ENCODE measurements around the gene CBARP.

Gene CBARP

GRCh38 chr19:1238369-1239303, 831 bp upstream of the CBARP start:
- no peak for DNase-seq (ENCODE audit: low read depth)

- no peak for DNase-seq (ENCODE audit: low read depth)
These were observed 662 bp downstream of the CBARP start for GRCh38 chr19:1237027-1237659.

GRCh38 chr19:1236576-1236975, 1.2 kb downstream of the CBARP start:
- DNase-seq (ENCODE audit: low read depth): no peak

DNA sequence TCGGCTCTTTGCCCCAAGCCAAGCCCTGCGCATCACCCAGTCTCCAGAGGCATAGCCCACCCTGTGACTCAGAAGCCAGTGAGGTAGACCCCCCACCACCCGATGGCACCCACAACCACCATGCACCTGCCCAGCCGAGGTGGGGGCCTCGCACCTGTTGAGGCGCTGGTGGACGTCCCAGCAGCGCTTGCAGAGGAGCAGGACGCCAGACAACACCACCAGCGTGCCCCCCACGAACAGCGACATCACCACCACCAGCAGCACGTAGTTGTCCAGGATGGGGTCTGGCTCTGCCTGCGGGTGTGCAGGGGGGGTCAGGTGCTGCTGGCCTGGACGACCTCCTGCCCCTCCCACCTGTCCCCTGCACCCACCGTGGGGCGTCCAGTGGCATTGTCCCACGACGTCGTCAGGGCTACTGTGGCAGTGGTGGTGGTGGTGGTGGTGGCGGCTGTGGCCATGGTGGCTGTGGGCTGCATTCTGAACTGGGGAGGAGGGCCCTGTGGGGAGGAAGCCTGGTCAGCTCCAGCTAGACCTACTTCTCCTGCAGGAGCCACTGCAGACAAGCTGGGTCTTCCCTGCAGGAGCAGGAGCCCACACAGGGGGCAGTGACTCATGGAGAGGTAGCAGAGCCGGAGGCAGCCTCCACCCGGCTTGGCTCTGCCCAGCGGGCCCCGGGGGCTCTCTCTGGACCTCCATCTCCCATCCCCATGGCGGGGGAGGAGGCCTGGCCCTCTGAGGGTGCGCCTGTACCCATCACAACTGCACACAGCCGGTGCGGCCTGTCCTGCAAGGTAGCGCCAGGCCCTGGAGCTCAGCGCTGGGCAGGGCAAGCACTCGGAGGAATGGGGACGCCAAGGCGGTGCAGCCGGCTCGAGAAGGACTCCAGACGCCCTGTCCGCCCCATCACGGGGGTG, 1.9 kb downstream of the CBARP start:
- DNase-seq (ENCODE audit: low read depth): no peak

GRCh38 chr19:1234955-1235380, 2.8 kb downstream of the CBARP start:
- DNase-seq (ENCODE audit: low read depth): no peak

GRCh38 chr19:1234051-1234954, 3.5 kb downstream of the CBARP start:
- no peak for DNase-seq (ENCODE audit: low read depth)

DNA sequence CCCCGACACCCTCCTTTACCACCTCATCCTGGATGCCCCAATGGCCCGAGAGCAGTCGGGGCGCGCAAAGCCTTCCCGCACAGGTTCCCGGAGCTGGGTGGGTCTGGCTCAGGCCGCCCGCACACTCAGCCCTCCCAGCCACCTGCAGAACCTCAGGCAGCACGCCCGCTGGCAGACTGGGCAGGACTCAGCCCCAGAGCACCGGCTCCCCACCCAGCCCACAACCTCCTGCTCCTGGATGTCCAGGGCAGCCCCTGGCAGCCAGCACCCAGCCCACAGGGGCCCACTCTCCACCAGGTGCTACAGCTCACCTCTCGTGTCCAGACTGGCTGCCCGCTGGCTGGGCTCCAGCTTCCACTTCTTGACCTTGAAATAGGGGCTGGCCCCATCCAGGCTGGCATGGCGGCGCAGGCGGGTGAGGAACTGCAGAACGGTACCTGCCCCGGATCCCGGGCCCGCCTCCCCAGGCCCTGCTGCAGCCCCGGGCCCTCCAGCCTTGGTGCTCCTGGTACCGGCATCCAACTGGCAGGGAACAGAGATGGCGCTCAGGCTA, 4.6 kb downstream of the CBARP start:
- no peak for DNase-seq (ENCODE audit: low read depth)

DNA sequence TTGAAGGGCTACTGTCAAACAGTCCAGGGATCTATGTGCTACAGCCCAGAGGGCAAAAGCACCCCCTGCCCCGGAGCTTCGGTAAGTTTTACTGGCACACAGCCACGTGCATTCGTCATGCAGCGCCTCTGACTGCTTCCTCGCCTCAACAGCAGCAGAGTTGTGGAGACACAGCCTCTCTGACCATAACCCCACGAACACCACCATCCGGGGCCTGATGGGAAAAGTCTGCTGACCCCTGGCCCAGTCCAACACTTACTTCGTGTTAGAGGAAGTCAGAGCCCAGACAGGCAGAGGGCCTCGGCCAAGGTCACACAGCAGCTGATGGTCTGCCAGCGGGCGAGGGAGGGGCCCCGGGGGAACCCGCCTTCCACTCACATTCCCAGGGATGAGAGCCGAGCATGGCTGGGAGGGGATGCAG, 5.1 kb downstream of the CBARP start:
- DNase-seq (ENCODE audit: low read depth): no peak

DNA sequence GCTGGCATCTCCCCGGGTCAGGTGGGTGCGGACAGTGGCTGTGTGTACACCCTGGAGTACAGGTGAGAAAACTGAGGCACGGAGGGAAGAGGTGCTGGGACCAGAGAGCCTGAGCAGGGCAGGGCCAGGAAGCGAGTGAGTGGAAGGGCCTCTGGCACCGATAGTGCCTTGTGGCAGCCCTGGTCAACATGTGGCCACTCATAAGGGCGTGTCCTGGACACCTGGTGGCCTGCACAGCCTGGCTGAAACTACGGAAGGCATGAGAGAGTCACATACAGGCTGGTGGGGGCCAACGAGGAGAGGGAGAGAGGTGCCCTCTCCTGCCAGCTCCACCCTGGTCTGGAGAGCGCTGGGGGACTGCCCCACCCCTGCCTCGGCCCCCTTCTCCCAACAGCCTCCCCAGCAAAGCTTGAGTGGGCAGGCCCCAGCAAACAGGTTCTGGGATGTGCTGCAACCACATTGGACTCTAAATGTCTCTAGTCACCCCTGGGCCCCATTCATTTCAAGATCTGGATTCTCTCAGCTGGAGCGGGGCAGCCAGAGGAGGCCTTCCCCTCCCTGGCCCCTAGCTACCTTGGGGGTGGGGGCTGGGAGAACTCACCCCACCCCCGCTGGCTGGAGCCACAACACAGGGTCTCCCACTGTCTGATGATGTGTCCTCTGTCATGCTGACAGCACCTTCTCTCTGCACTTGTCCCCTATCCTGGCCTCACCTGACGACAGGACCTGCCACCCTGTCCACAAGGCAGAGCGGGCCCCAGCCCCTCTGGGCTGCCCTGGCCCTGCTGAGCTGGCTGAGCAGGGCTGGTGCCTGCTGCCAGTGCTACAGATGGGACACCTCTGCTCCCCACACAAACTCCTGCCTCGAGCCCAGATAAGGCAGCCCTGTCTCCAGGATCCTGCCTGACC, 5.8 kb downstream of the CBARP start:
- DNase-seq (ENCODE audit: low read depth): no peak

DNA sequence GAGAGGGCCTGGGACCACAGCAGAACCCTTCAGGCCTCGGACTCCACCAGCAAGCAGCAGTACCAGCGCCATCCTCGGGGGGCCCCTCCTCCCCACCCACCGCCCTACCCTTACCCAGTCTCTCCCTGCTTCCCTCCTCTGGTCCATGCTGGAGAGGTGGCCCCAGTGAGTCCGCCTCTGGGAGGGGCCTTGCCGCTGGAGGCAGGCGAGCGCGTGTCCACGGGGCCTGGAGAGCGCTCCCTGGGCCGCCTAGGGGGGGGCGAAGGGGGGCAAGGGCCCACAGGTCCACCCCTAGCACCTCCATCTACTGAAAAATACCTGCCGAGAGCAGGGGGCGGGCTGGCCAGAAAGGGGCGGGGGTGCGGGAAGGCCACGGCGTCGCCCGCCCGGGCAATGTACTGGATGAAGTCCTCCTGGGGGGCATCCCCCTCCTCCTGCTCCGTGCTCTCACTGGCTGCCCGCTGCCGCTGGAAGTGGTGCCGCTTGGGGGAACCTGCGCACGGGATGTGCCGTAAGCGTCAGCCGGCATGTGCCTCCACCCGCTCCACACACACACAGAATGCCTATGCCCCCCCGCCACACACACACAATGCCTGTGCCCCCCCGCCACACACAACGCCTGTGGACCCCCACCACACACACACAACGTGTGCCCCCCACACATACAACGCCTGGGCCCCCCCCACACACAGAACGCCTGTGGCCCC, 6.9 kb downstream of the CBARP start:
- DNase-seq (ENCODE audit: low read depth): no peak

DNA sequence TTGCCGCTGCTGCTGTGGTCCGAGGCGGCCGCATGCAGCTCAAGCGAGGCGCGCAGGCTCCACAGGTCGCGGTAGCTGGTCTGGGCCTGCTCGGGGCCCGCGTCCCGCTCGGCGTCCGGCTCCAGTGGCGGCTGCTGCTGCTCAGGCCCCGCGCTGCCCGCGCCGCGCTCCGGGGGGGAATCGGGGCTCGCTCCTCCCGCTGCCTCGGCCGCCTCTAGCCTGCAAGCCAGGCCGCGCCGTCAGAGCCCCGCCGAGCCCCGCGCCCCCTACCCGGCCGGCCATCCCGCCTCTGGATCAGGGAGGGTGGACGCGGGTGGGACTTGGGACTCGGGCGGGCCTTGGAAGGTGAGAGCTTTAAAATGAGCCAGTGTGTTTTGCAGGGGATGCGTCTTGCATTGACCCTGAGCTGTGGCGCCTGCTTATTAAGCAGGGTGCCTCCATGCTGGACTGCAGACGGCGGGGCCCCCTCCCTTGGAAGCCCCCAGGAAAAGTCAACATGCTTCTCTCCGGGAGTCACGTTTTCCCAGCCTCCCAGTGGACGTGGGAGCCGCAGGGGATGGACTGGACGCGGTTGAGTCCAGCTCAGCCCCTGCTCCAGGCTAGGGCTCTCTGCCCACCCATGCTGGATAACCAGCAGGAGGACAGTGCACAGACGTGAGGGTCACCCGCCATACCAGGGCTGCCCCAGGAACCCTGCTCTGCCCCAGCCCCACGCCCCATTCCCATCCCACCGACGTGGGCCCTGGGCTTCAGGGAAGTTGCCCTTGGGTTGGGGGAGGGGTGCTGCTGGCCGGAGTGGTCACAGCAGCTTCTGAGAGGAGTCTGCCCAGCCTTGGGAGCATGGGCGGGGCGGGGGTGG, 7.7 kb downstream of the CBARP start:
- DNase-seq (ENCODE audit: low read depth): no peak

GRCh38 chr19:1229056-1229923, 8.5 kb downstream of the CBARP start:
- no peak for DNase-seq (ENCODE audit: low read depth)

DNA sequence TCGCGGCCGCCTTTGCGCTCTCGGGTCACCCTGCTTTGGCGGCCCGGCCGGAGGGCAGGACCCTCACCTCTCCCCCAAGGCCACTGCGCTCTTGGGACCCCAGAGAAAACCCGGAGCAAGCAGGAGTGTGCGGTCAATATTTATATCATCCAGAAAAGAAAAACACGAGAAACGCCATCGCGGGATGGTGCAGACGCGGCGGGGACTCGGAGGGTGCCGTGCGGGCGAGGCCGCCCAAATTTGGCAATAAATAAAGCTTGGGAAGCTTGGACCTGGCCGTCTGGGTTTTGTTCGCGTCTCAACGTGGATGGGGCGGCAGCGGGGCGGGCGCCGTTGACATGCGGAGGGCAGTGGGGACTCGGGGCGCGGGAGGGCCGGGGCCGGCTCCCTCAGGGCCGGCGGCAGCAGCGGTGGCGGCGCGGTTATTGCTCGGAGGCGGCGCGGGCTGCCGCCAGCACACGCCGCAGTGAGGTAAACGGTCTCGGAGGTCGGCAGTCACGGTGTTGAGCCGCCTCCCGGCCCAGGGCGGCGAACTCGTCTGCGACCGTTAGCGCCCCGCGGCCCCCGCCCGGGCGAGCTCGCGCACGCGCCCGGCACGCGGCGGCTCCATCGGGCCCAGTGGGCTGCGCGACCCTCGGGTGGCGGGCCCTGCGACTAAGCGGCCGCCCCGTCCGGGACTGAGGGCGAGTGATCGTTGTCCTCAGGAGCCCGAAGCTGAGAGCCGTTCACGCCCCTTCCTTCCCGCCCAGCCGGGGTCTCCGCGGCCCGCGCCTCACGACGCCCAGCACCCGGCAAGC, 9.4 kb downstream of the CBARP start:
- DNase-seq (ENCODE audit: low read depth): no peak

GRCh38 chr19:1227304-1228054, 10.3 kb downstream of the CBARP start:
- DNase-seq (ENCODE audit: low read depth): no peak

DNA sequence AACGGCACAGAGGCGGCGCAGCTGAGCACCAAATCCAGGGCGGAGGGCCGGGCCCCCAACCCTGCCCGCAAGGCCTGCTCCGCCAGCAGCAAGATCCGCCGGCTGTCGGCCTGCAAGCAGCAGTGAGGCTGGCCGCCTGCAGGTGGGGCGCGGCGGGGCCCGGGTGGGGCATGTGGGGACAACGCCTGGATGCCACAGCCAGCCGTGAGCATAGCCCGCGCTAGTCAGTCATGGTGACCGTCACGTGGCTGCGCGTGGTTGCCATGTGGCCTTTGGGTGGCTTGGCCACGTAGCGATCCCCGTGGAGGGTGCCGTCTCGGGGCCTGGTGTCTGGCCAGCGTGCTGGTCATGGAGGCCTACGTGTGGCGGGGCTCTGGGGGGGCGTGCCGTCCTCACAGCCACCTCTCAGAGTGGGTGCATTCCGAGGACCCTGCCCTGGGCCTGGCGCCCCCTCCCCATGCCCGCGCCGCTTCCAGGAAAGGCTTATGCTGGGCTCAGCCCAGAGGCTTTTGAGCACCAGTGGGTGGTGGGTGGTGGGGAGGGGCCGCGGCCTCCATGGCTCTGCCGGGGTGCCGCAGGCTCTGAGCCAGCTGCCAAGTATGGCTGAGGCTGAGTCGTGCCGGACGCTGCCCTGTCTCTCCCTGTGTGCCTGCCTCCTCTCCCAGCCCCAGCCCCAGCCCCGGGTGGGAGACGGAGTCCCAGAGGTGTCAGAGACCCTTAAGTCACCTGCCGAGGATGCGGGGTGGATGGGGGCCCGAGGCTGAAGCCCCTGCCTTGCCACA, 11.1 kb downstream of the CBARP start:
- no peak for DNase-seq (ENCODE audit: low read depth)
